B cell (primary cell): ENCODE data around the gene GRB10.

Experiments used
- CTCF ChIP-seq: fragments of 200-600 bp; IDR thresholded peaks from one replicate; pipeline ENCODE4 v1.8.0; 2022; ENCODE audit warnings: antibody characterized with exemption, mild to moderate bottlenecking
- EZH2 ChIP-seq: IDR thresholded peaks from 2 replicates; pipeline ENCODE4 v1.6.1; 2012; ENCODE audit warnings: borderline replicate concordance, low read depth, mild to moderate bottlenecking, moderate library complexity, low read length; ENCODE audit not compliant: insufficient read depth, poor library complexity, severe bottlenecking

- no peak for TF ChIP-seq CTCF
- TF ChIP-seq EZH2: no peak
Measured at GRCh38 chr7:50684011-50684712, 98.5 kb downstream of the GRB10 start.
